NCI-H2227 treated with DMSO at 0.1 percent for 48 hours (cell line): ENCODE measurements around the gene THSD4.

Experiments used
- DNase-seq: peaks from one replicate; lab custom pipeline; 2025; lab: John Stamatoyannopoulos, UW

Gene THSD4

DNA sequence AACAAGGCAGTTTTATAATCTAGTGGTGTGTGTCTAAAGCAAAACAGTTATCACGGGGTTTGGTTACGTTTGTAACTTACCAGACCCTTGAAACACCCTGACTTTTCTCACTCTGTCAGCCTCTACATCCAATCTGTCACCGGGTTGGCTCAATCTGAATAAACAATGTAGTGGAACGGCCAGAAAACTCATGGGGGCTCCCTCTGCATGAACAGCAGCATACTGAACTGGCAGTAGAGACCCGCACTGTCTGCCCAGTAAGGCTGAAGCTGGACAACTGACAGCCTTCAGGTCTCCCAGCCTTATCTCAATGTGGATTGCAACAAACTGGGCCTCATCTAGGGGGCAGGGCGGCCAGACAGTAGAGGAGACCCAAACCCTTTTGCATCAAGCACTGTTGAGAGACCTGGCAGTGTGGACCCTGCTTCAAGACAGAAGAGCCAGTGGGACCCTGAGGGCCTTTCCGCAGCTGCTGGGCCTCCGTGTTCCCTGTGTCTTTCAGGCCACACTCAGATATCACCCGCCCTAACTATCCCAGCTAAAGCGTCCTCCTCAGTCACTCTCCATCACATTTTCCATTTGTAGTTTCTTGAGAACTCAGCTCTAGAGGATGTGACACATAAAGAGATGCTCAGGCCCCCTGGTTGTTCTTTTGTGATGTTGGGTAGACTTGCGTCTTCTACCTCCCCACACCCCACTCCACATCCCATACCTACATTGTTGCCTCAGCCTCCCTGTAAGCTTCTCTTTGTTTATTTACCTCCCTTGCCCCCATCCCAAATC lies 513.9 kb downstream of the THSD4 start:
- no peak for DNase-seq

DNA sequence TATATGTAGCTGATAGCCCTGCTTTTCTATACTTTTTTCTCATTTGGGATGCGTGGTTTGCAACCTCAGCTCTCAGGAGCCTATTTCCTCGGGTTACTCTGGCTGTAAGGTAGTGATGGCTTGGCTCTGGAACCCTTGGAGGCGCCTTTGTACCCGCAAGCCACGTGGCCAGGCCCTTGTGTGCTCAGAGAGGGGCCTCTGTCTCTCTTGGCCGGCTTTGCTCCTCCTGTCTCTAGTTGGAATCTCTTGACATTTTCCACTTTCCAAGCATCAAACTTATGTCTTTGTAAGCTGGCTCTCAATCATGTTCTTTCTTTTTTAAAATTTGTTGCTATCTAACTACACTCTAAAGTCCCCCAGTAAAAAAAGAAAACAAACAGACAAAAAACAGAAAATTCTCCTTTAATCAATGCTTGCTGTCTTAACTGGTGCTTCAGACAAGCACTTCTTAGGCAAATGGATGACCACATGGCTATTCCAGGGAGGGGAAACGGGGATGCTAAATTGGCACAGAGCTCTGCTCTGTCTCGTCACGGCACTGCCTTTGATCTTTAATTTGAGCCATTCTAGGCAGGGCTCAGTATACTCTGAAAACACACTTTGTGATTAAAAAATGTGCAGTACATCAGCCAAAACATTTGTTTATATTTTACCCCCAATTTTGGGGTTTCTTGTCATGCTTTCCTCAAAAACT lies 514.7 kb downstream of the THSD4 start:
- no peak for DNase-seq

DNA sequence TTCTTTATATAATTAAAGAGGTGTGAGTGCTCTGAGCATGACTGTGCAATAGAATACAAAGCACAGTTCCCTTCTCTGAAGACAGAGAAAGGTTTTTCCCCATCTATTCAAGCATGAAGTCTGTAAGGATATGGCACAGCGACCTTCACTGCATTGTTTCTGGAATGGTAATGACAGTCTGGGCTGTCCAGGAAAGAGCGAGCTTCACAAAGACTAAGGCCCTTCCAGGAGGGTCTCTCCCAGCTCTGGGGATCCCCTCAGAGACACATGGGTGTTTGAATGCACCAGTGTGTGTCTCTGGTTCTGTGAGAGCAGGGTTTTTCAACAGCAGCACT lies 515.2 kb downstream of the THSD4 start:
- no peak for DNase-seq

DNA sequence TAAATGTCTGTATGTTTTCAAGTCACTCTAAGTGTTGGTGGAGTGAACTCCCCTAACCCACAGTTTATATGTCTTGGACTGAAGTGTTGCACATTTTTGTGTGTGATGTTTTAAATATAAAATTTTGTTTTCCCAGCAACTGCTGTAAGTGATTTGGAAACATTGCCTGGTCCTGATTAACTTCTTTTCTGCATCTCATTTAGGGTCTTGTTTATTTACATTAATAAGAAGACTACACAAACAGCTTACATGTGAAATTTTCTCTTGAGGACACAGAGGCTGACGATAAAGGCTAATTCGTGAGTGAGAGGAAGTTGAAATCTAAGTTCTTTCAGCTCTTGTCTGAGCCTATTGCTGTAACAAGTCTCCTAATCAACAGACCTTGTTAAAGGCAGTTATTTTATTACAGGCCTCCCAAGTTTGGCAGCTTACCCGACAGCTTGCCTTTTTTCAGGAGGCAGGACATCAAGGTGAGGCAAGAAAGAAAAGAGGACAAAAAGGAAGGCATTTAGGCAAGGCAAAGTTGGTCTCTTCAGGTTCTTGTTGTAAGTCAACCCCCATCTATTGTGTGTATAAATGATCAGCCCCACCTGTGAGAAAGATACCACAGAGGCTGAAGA lies 517.4 kb downstream of the THSD4 start:
- DNase-seq = no peak

DNA sequence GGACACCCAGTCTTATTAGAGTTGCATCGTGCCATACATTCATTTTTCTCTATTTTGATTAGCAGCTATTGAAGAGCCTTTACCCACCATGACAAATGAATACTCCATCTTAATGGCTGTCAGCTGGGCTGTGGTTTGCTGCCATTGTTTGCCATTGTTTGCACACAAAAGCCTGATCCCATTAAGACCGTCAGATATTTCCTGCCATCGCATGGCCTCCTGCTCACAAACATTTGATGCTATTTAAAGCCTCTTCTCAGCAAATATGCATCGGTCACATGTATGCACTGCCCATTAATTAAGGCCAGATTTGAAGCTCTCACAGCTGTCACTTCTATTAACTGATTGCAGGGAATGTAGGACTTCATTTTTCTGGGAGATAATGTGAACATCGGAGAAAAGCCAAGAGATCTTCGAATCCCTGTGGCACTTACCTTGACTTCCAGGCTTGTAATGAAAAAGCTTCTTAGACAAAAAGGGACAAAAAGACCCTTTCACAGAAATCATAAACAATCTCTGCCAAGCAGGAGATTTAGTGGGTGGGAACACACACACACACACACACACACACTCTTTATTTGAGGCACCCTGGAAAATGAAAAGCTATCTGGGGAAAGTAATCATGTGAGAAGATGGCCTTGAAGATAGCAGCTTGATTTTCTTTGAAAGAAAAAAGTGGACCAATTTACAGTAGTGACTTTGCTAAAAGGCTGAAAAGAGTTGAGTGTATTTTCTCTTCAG lies 519.7 kb downstream of the THSD4 start:
- peak; percentile 78 for DNase-seq

DNA sequence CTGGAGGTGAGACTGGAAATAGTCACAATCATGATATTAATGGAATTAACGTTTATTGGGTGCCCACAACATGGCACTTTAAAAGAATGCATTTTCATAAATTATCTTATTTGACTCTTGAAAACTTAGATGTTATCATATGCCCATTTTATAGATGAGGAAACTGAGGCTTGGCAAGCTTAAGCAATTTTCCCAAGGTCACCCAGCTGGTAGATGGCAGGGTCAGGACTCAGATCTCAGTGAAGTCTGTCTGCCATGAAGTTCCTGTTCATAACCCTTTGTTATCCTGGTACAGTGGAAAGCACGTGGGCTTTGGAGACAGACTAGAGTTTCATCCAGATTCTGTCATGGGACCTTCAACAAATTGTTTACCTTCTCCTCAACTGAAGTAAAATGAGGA lies 520.5 kb downstream of the THSD4 start:
- no peak for DNase-seq

DNA sequence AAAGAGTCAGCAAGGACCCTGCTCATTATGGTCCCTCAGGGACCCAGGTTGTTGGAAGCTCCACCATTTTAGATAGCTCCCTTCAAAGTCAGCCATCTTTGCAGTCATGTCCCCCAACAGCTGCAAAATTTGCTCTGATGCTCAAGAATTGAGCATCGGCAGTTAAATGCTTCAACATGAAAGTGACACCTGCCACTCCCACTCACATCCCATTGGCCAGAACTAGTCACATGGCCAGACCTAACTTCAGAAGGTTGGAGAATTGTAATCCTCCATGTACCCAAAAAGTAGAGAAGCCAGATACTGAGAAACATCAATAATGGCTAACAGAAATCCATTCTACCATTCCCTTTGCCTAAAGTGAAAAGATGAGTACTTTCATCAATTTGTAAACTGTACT lies 523.6 kb downstream of the THSD4 start:
- no peak for DNase-seq

DNA sequence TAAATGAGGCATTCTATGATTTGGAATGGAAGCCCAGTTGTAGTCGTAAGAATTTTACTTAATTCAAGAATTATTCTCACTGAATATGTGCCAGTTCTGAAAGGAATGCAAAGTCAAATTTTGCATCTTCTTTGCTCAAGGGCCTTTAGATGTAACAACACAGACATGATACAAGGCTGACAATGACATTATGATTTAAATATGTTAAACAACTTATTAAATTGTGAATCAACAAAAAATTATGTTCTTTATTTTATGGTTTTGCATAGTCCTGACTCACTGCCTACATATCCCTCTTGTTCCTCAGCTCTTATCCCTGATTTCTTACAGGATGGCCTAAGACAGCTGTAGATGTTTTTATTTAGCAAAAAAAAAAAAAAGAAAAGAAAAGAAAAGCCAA lies 524.2 kb downstream of the THSD4 start:
- DNase-seq = no peak

DNA sequence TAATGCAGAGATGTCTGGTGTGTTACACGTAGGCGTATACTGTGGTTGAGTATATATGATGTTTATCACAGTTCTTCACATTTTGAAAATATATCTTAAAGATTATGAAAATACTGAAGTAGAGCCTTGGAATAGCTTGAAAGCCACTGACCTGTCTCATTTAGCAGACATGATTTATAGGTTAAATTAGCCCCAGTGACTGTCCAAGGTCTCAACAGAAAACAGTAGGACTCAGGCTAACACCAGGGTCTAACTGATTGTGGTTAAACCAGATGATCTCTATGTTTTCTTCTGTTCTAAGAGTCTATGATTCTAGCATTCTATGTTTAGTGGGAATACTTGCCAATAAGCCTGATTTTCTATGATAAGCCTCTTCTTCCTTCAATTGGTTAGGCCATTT lies 528.6 kb downstream of the THSD4 start:
- DNase-seq = no peak

DNA sequence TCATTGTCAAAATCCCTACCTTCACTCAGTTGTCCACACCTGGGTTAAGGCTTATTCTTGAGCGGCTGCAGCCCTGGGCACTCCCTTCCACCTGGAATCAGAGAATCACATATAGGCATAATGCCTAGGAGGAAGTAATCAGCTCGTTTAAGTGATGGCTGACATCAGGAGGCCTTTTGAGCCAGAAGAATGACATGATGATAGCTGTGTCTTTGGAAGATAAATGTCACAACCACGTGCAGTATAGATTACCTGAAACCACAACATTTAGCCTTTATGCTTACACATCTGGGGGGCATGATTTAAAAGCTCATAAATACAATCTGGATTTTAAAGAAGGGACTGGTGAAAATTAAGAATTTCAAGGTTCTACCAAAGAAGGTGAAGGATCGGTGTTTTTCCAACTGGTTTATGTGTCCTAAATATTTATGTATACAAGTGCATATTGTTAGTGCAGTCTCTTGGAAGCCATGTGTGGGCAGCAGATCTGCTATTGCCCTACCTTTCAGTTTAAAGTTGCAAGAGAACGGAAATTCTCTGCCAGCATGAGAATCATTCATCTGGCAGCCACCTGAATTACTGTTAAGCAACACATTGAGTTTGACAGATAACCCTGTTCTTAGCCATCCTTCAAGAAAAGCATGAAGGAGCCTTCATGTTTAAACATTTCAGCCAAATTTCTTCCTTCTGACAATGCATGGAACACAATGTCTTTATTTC lies 531.7 kb downstream of the THSD4 start:
- no peak for DNase-seq

DNA sequence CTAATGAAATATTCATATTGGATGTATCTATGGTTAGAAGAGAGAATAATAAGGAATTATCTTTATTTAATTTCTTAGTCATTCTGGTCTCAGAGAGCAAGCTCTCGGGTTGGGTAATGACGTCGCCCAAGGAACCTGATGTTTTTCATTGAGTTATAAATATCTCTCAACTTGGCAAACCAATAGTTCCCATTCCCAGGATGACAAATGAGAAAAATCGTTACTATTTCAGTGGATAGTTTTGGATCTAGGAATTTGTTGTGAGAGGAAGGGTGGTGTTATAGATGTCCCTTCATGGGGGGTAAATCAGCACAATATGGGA lies 532.2 kb downstream of the THSD4 start:
- DNase-seq = no peak

DNA sequence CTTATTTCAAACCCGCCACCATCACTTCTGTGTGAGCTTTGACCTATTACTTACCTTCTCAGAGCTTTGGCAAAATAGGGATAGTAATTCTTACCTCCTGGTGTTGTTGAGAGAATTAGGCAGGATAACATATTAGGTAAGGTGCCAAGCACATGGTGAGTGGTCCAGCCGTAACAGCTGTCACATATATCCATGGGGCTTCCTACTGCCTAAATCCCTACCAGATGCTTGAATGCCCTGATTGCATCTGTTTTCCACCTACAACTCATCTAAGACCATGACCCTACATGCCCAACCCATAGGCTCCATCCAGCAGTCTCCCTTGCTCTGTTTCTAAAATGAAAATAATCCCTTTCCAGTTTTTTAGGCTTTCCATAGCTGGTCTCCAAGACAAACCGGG lies 532.8 kb downstream of the THSD4 start:
- DNase-seq = no peak

DNA sequence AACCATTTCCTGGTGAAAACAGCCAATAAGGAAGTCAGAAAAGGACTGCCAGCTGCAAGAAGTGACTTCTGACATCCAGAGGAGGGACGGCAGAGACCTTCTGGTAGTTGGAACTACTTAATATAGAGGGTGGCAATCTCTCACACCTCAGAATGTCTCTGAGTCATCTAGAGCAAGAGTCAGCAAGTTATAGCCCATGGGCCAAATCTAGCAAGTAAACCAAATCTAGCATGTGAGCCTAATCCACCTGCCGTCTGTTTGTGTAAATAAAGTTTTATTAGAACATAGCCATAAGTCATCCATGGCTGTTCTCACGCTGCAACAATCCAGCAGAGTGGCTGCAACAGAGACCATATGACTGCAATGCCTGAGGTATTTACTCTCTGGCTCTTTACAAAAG lies 534.6 kb downstream of the THSD4 start:
- no peak for DNase-seq

DNA sequence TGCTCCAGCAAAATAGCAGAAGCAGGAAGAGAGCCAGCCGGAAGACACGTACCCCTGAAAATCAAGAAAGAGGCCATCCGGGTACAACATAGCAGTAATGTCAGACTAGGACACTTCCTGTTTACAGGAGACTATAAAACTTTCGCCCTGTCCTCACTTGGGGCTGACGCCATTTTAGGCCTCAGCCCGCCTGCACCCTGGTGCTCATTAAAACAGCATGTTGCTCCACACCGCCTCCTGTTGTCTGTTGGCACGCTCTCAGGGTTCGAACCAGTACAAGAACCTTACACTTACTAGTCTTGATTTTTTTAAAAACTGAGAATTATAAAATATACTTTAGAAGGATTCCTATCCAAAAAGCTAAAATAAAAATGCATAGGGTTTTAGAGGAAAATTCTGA lies 535.3 kb downstream of the THSD4 start:
- no peak for DNase-seq

DNA sequence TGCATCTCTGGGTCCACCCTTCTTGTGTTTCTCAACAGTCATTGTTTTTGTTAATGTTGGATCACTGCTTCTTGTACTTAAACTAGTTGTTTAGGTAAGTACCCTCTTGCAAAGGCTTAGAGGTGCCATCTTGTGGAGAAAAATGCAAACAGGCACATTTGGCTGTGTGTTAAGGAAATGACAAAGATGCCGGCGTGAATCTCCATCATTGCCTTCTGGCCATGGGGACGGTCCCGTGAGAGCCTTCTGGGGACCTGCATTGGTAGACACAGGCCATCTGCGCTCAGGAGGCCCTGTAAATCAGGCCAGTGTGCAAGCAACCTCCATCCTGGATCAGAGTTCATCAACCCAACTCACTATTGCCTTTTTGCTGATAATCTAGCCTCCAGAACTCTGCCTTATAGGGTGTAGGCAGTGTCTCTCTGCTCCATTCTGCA lies 536.5 kb downstream of the THSD4 start:
- DNase-seq = peak; percentile 4

DNA sequence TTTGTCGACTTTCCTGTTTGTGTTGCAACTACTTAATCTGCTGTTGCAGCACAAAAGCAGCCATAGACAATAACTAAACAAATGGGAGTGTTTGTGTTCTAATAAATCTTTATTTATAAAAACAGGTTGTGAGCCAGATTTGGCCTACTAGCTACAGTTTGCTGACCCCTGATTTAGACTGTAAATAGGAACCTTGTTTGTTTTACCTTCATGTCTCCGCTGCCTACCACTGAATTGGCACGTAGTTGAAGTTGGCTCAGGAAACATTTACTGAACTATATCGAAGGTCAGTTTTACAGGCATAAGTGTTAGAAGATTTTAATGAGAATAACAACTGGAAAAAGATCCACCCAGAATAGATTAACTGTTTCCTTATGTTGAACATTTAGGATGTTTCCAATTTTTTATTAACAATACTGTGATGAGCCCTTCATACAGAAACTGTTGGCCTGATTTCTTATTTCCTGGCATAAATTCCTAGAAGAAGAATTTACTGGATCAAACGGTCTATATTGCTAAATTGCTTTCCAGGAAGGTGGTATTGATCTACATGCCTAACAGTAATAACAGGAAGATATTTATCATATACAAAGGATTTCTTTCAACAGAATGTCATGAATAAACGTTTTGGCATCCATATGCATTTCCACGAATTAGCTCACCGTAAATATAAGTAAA lies 538.9 kb downstream of the THSD4 start:
- DNase-seq = no peak

DNA sequence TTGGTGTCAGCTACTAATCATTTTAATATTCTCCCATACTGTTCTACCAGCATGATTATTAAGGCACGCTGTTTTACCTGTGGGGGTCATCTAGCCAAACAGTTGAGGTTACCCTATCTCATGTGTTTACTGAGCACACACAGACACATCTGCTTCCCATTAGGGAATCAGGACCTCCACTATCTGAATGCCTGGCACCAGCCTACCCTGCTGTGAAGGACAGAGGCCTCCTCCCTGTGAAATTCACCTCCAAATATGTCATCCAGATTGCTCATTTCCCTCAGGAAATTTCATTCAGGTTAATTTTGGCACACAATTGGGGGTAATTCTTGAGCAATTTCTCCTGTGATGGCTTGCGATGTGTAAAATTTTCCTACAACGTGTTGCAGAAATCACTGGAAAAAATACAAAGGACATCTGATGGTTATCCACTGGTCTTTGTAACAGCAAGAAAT lies 539.5 kb downstream of the THSD4 start:
- DNase-seq = no peak

DNA sequence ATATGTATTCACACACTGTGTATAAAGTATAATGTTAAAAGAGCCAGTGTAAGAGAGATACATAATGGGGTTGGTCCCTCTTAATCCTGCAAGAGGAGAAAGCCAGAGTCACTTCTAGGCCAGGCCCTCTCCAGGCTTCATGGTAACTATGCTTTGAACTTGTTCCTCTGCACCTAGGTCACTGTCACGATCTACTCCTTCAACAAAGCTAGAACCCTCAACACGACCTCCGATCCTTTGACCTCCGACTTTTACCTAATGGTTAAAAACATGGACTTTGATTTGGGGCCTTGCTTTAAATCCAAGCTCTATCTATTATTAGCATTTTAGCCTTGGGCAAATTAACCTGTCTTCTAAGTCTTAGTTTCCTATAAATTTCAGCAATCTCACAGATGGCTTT lies 541.2 kb downstream of the THSD4 start:
- DNase-seq = no peak

DNA sequence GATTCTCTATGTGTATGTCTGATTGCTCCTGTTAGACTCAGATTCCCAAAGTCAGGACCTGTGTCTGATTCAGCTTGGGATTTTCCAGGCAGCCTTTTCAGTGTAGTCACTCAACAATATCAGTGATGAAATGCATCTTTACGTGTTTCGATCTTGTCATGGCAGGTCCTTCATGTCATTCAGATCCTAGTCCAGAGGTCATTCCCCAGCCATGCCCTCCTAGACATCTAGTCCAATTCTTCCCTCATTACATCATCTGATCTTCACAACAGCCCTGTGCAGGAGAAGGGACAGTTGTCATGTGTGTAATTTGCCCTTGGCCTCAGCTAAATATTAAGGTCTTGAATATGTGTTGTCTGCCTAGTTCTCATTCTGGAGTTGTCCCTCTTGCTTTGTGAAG lies 541.9 kb downstream of the THSD4 start:
- DNase-seq = no peak

DNA sequence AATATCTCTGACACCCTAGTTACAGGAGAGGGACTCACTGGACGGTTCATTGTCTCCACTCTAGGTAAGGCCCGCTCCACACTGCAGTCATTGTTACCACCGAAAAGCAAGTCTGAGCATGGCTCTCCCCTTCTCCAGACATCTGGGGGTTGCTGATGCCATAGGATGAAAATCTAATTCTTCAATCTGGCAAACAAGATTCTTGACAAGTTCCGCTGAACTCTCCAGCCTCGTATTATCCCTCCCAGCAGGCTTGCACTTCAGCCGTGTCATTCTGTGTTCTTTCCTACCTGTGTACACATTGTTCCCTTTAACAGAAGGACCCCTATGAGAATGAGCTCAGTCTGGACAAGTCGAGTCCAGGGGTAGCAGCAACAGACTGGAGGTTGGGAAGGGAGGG lies 542.8 kb downstream of the THSD4 start:
- DNase-seq = no peak
